ENCODE results near the gene RFNG.

RFNG gene

DNA sequence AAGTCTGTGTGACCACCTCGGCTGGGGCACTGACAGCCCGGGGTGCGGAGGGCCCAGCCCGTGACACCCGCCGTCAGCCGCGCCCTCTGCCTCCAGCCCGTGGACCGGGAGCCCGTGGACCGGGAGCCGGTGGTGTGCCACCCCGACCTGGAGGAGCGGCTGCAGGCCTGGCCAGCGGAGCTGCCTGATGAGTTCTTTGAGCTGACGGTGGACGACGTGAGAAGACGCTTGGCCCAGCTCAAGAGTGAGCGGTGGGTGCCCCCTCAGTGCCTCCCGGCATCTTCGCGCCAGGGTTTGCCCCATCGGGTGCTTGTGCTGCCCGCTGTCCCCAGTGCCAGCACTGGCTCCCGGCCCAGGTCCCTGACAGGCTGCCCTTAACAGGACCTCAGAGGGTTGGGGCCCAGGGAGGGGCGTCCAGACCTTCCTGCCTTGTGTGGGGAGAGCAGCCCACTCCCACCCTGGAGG, 42.6 kb downstream of the RFNG start:
- Histone ChIP-seq H3K9ac (ENCODE audit: low read depth, low read length) (no peak overlapping the region), H3K36me3 (ENCODE audit: control insufficient read depth, insufficient read depth, low read length) (no peaks in the 10 kb centered on the region), H3K27me3 (ENCODE audit: control insufficient read depth, insufficient read depth, low read length) (no peaks in the 10 kb centered on the region), H3K4me1 (ENCODE audit: control insufficient read depth, insufficient read depth, low read length) (no peaks in the 10 kb centered on the region), H3K9me3 (ENCODE audit: control insufficient read depth, insufficient read depth, low read length) (no peaks in the 10 kb centered on the region), H3K27ac (ENCODE audit: low read depth, low read length) (no peak overlapping the region), H3K4me3 (ENCODE audit: low read depth, low read length) (no peak overlapping the region)

GRCh38 chr17:82008258-82008940, 43.2 kb downstream of the RFNG start:
- Histone ChIP-seq H3K36me3 (ENCODE audit: control insufficient read depth, insufficient read depth, low read length) (no peaks in the 10 kb centered on the region), H3K9ac (ENCODE audit: low read depth, low read length) (no peak overlapping the region), H3K27ac (ENCODE audit: low read depth, low read length) (no peak overlapping the region), H3K4me3 (ENCODE audit: low read depth, low read length) (no peak overlapping the region), H3K9me3 (ENCODE audit: control insufficient read depth, insufficient read depth, low read length) (no peaks in the 10 kb centered on the region), H3K4me1 (ENCODE audit: control insufficient read depth, insufficient read depth, low read length) (no peaks in the 10 kb centered on the region), H3K27me3 (ENCODE audit: control insufficient read depth, insufficient read depth, low read length) (no peaks in the 10 kb centered on the region)

- Histone ChIP-seq H3K9me3 (ENCODE audit: control insufficient read depth, insufficient read depth, low read length) (no peaks in the 10 kb centered on the region), H3K4me1 (ENCODE audit: control insufficient read depth, insufficient read depth, low read length) (no peaks in the 10 kb centered on the region), H3K36me3 (ENCODE audit: control insufficient read depth, insufficient read depth, low read length) (no peaks in the 10 kb centered on the region), H3K27me3 (ENCODE audit: control insufficient read depth, insufficient read depth, low read length) (no peaks in the 10 kb centered on the region), H3K4me3 (ENCODE audit: low read depth, low read length) (no peak overlapping the region), H3K9ac (ENCODE audit: low read depth, low read length) (no peak overlapping the region), H3K27ac (ENCODE audit: low read depth, low read length) (no peak overlapping the region)
Measured at GRCh38 chr17:82007495-82008257, 43.9 kb downstream of the RFNG start.

- no peak overlapping the region for H3K27ac ChIP-seq (ENCODE audit: low read depth, low read length)
- H3K36me3 ChIP-seq (ENCODE audit: control insufficient read depth, insufficient read depth, low read length) = no peaks in the 10 kb centered on the region
- H3K27me3 ChIP-seq (ENCODE audit: control insufficient read depth, insufficient read depth, low read length) = no peaks in the 10 kb centered on the region
- no peaks in the 10 kb centered on the region for H3K4me1 ChIP-seq (ENCODE audit: control insufficient read depth, insufficient read depth, low read length)
- H3K4me3 ChIP-seq (ENCODE audit: low read depth, low read length) = no peak overlapping the region
- H3K9ac ChIP-seq (ENCODE audit: low read depth, low read length) = no peak overlapping the region
- H3K9me3 ChIP-seq (ENCODE audit: control insufficient read depth, insufficient read depth, low read length) = no peaks in the 10 kb centered on the region
Measured at GRCh38 chr17:82007228-82007494, 44.5 kb downstream of the RFNG start.

GRCh38 chr17:82006468-82007227, 45.0 kb downstream of the RFNG start:
- no peaks in the 10 kb centered on the region for H3K36me3 ChIP-seq (ENCODE audit: control insufficient read depth, insufficient read depth, low read length)
- H3K27ac ChIP-seq (ENCODE audit: low read depth, low read length) = no peak overlapping the region
- H3K9me3 ChIP-seq (ENCODE audit: control insufficient read depth, insufficient read depth, low read length) = no peaks in the 10 kb centered on the region
- no peak overlapping the region for H3K4me3 ChIP-seq (ENCODE audit: low read depth, low read length)
- H3K4me1 ChIP-seq (ENCODE audit: control insufficient read depth, insufficient read depth, low read length) = no peaks in the 10 kb centered on the region
- H3K9ac ChIP-seq (ENCODE audit: low read depth, low read length) = no peak overlapping the region
- H3K27me3 ChIP-seq (ENCODE audit: control insufficient read depth, insufficient read depth, low read length) = no peaks in the 10 kb centered on the region

- no peak overlapping the region for H3K9ac ChIP-seq (ENCODE audit: low read depth, low read length)
- no peaks in the 10 kb centered on the region for H3K4me1 ChIP-seq (ENCODE audit: control insufficient read depth, insufficient read depth, low read length)
Measured at GRCh38 chr17:82005701-82006348, 45.8 kb downstream of the RFNG start.

GRCh38 chr17:82004517-82005455, 46.8 kb downstream of the RFNG start:
- H3K9ac ChIP-seq (ENCODE audit: low read depth, low read length) = no peak overlapping the region
- no peaks in the 10 kb centered on the region for H3K4me1 ChIP-seq (ENCODE audit: control insufficient read depth, insufficient read depth, low read length)
- H3K36me3 ChIP-seq (ENCODE audit: control insufficient read depth, insufficient read depth, low read length) = no peaks in the 10 kb centered on the region
- H3K4me3 ChIP-seq (ENCODE audit: low read depth, low read length) = no peak overlapping the region
- no peak overlapping the region for H3K27ac ChIP-seq (ENCODE audit: low read depth, low read length)
- no peaks in the 10 kb centered on the region for H3K27me3 ChIP-seq (ENCODE audit: control insufficient read depth, insufficient read depth, low read length)
- H3K9me3 ChIP-seq (ENCODE audit: control insufficient read depth, insufficient read depth, low read length) = no peaks in the 10 kb centered on the region

More at GRCh38 chr17:82005701-82006348, 45.8 kb downstream of the RFNG start:
- no peaks in the 10 kb centered on the region for H3K36me3 ChIP-seq (ENCODE audit: control insufficient read depth, insufficient read depth, low read length)
- H3K4me3 ChIP-seq (ENCODE audit: low read depth, low read length) = no peak overlapping the region
- H3K9me3 ChIP-seq (ENCODE audit: control insufficient read depth, insufficient read depth, low read length) = no peaks in the 10 kb centered on the region
- H3K27me3 ChIP-seq (ENCODE audit: control insufficient read depth, insufficient read depth, low read length) = no peaks in the 10 kb centered on the region
- H3K27ac ChIP-seq (ENCODE audit: low read depth, low read length) = no peak overlapping the region

GRCh38 chr17:82003411-82004381, 47.9 kb downstream of the RFNG start:
- Histone ChIP-seq H3K4me3 (ENCODE audit: low read depth, low read length) (no peak overlapping the region), H3K27ac (ENCODE audit: low read depth, low read length) (peak overlapping the region; percentile 21), H3K36me3 (ENCODE audit: control insufficient read depth, insufficient read depth, low read length) (no peaks in the 10 kb centered on the region)

DNA sequence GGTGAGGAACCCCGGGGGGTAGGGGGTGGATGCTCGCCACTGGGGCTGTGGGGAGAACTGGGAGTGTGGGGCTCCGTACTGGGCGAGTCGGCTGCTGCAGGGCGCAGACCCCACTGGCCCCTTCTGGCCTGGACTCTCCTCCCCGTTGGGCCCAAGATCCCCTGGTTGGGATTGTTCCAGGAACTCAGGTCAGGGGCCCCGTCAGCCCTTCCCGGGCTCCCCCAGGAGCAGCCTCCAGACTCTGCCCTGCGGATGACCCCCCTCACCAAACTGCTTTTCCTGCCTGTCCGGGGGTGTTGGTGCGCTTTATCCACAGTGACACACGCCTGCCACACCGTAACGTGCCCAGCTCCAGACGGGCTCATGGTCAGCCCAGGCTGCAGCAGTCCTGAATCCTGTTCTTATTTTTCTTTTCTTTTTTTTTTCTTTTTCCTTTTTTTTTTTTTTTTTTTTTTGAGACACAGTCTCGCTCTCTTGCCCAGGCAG, 50.0 kb downstream of the RFNG start:
- Histone ChIP-seq H3K4me1 (ENCODE audit: control insufficient read depth, insufficient read depth, low read length) (no peaks in the 10 kb centered on the region), H3K4me3 (ENCODE audit: low read depth, low read length) (no peak overlapping the region), H3K9ac (ENCODE audit: low read depth, low read length) (no peak overlapping the region), H3K27me3 (ENCODE audit: control insufficient read depth, insufficient read depth, low read length) (no peaks in the 10 kb centered on the region), H3K9me3 (ENCODE audit: control insufficient read depth, insufficient read depth, low read length) (no peaks in the 10 kb centered on the region), H3K36me3 (ENCODE audit: control insufficient read depth, insufficient read depth, low read length) (peaks cover 4% of the 10 kb centered on the region; the same call in 1 of the 2 replicates), H3K27ac (ENCODE audit: low read depth, low read length) (no peak overlapping the region)

More at GRCh38 chr17:82003411-82004381, 47.9 kb downstream of the RFNG start:
- H3K9me3 ChIP-seq (ENCODE audit: control insufficient read depth, insufficient read depth, low read length) = no peaks in the 10 kb centered on the region
- no peaks in the 10 kb centered on the region for H3K4me1 ChIP-seq (ENCODE audit: control insufficient read depth, insufficient read depth, low read length)
- H3K27me3 ChIP-seq (ENCODE audit: control insufficient read depth, insufficient read depth, low read length) = no peaks in the 10 kb centered on the region
- no peak overlapping the region for H3K9ac ChIP-seq (ENCODE audit: low read depth, low read length)

Data from HUES48 (cell line).